Keratinocyte (primary cell): Measurements from ENCODE around the gene MEG3.

Experiments
- CTCF ChIP-seq, 3 experiments: IDR thresholded peaks in 1 of 3; conservative IDR thresholded peaks in 1 of 3; optimal IDR thresholded peaks in 1 of 3; 2 replicates in 2 of 3; 3 replicates in 1 of 3; pipeline versions ENCODE3 to v1.5.1; 2011; ENCODE audit warnings: low read length in 3 of 3, mild to moderate bottlenecking in 3 of 3, moderate library complexity in 2 of 3, control low read depth in 1 of 3, inconsistent platforms in 1 of 3; ENCODE audit not compliant: insufficient read depth in 2 of 3; ENCODE audit errors: extremely low read depth in 1 of 3
- EZH2 ChIP-seq: IDR thresholded peaks from one replicate; pipeline ENCODE4 v1.6.1; 2012; ENCODE audit warnings: inconsistent platforms, mild to moderate bottlenecking, low read length, moderate library complexity

GRCh38 chr14:100885617-100886016, 59.7 kb downstream of the MEG3 start:
- TF ChIP-seq CTCF (optimal IDR thresholded peaks at IDR 0.05 in 1 of 3, IDR thresholded peaks at IDR 0.05 in 1 of 3, conservative IDR thresholded peaks at IDR 0.05 in 1 of 3; ENCODE audit: extremely low read depth in 1 of 3, insufficient read depth in 2 of 3, low read length in 3 of 3) (no peak), EZH2 (no peak)
